LNCaP clone FGC (cell line): ENCODE measurements around the gene NOX3.

ENCODE experiments used
- DNase-seq: peaks from one replicate; pipeline ENCODE4 v3.0.0-alpha.2; 2011; ENCODE audit warnings: low read depth
- H3K4me3 ChIP-seq: 2 replicates; pipeline ENCODE4 v1.5.1; 2011; ENCODE audit warnings: mild to moderate bottlenecking, low read depth, low read length, control low read depth
- TF ChIP-seq, protein P1 (sequence below): IDR thresholded peaks from 2 replicates; pipeline ENCODE4 v1.5.1; 2012; ENCODE audit warnings: mild to moderate bottlenecking; ENCODE audit not compliant: control insufficient read depth, insufficient read depth; ENCODE audit errors: extremely low read depth

The NOX3 gene

DNA sequence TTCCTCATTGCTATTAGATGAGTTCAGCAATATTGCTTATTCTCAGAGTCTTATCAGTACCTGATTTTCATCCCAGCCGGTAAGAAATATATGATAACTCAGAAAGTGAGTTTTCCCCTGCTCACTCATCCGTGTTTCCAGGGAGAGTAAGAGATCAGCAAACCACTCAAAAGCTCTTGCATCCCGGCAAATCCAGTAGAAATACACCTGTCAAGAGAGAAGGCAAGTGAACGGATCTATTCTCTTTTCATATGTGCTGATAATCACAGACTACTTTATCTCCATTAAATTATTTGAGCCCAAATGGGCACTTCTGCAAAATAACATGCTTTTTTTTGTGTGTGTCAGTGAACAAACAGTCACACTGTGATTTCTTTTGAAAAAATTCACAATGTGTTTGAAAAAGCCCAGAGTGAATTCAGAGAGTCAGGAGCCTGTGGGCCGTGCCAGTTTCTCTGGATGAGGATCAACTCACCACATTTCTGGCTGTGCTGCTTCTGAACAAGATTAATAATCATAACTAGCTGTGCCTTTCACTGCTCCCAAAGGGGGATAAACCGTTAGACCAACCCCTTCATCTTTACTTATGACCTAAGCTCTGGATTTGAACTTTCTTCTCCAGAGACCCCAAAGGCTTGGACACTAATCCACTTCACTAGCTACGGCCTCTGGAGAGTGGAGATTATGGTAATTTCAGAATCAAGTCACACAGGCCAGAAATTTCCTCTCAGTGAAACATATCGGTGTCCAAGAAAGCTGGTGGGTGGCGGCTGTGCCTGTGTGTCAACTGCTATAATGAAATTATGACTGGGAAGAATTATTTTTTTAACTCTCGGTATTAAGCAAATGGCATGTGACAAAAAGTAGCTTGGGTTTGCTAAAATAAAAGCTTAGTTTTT lies 44.2 kb downstream of the NOX3 start:
- TF ChIP-seq, protein P1, sequence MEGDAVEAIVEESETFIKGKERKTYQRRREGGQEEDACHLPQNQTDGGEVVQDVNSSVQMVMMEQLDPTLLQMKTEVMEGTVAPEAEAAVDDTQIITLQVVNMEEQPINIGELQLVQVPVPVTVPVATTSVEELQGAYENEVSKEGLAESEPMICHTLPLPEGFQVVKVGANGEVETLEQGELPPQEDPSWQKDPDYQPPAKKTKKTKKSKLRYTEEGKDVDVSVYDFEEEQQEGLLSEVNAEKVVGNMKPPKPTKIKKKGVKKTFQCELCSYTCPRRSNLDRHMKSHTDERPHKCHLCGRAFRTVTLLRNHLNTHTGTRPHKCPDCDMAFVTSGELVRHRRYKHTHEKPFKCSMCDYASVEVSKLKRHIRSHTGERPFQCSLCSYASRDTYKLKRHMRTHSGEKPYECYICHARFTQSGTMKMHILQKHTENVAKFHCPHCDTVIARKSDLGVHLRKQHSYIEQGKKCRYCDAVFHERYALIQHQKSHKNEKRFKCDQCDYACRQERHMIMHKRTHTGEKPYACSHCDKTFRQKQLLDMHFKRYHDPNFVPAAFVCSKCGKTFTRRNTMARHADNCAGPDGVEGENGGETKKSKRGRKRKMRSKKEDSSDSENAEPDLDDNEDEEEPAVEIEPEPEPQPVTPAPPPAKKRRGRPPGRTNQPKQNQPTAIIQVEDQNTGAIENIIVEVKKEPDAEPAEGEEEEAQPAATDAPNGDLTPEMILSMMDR, result no peak
- H3K4me3 ChIP-seq, result no peak overlapping the region
- no peak for DNase-seq

DNA sequence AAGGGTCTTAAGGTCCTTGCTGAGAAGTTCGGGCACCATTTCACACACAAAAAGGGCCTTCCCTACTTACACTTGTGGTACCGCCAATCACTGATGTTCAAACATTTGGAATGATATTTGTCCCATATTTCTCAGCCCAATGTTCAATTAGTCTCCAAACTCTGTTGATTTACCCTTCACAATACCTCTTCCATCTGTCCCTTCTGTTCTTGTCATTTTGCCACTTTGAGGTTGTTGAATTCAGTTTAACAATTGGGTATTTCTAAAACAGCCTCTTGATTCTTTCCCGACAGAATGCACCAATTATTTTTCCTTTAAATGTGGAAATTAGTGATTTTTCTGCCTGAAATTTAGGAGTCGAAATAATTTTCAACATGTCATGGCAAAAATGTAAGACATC lies 46.2 kb downstream of the NOX3 start:
- DNase-seq, result no peak
- no peak overlapping the region for H3K4me3 ChIP-seq
- TF ChIP-seq, protein P1, result no peak

DNA sequence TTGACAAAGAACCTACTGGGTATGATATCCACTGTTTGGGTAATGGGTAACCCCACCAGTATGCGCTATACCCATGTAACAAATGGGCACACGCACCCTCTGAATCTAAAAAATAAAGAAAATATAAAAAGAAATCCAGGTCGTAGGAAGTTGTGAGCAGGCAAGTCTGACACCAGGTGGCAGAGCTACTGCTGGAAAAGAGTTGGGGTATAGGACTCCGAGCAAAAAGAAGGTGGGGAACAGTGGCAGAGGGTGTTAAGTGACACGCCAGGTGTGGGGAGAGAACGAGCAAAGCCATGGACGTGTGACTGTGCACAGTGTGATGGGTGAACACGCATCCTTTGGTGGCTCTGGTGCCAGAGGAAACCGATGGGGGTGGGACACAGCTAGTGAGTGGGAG lies 46.7 kb downstream of the NOX3 start:
- no peak for DNase-seq
- TF ChIP-seq, protein P1, result no peak
- no peak overlapping the region for H3K4me3 ChIP-seq

DNA sequence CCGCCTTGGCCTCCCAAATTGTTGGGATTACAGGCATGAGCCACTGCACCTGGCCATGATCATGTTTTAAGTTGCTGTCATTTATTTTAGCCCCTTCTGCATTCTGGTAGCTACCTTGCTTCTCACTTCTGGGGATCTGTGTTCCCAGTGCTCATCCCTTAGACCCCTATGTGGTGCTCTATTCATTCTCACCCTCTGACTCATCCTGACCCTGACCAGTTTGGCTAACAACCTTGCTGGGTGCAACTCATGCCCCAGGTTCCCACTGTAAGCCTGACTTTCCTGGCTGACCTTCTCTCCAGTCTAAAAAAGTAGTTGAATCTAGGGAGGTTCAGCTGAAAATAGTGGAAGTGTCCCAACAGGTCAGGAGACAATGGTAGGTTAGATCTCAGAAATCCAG lies 47.4 kb downstream of the NOX3 start:
- TF ChIP-seq, protein P1, result no peak
- no peak overlapping the region for H3K4me3 ChIP-seq
- DNase-seq, result no peak

DNA sequence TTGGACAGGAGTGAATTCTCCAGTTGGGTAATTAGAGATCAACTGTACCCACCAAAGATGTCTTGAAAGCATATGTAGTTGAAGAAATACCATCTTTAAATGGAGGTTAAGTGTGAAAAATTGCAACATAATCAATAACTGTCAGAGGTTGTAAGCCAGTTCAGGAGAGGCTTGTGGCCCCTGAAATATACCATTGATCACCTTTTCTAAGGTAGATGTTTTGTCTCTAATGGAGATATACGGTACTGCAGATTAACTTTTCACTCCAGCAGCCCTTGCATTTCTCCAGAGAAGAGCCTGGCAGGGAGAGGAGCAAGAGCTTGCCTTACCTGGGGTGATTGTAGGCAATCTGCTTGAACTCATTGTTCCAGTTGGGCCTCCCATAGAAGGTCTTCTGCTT lies 48.8 kb downstream of the NOX3 start:
- DNase-seq, result no peak
- TF ChIP-seq, protein P1, result no peak
- no peak overlapping the region for H3K4me3 ChIP-seq

DNA sequence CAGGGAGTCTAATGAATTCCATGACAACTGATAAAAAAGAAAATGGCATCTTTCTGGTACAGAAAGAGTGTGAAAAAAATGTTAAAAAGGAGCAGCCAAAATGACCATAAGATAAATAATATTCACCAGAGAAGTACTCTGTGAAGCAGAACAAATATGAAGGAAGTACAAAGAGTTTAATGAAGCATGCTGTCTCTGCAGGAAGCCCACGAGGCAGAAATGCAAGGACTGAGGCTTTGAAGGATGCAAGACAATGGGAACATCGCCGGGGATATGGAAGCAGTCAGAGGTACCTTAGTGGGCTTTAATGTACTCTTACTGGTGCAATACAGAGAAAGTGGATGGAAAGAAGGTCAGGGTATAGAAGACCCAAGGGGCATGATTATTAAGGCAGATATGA lies 50.7 kb downstream of the NOX3 start:
- no peak overlapping the region for H3K4me3 ChIP-seq

More for the DNA sequence above, 50.7 kb downstream of the NOX3 start:
- no peak for DNase-seq
- TF ChIP-seq, protein P1, result no peak
